HepG2 (cell line): Measurements from ENCODE around the gene TTLL8. TPM values are rescaled to one million over a fixed set of nuclear protein-coding genes. Genes with fewer than 3 reads are reported as not detected.
A peak's percentile ranks its signal among the peaks of the same experiment; 100 is the strongest.

Source experiments
- CBX2 ChIP-seq, 2 experiments: fragments of 200-600 bp in 1 of 2; sonication (generic); formaldehyde crosslinking in 1 of 2; IDR thresholded peaks; 2 replicates each; pipeline versions ENCODE4 v1.7.0 to v1.8.1; 2018 to 2022; ENCODE audit warnings: low read depth in 2 of 2, low read length in 1 of 2, mild to moderate bottlenecking in 1 of 2, missing genetic modification reagents in 1 of 2
- CBX5 ChIP-seq: sonication (generic); formaldehyde crosslinking; IDR thresholded peaks from 2 replicates; pipeline ENCODE4 v1.4.0; 2020; ENCODE audit warnings: missing genetic modification reagents, borderline replicate concordance
- GATA4 ChIP-seq: sonication (generic); IDR thresholded peaks from 2 replicates; pipeline ENCODE4 v1.6.1; 2016; ENCODE audit warnings: antibody characterized with exemption, low read depth, borderline replicate concordance
- GATAD1 ChIP-seq: IDR thresholded peaks from 2 replicates; pipeline ENCODE4 v1.6.1; 2016; ENCODE audit warnings: missing genetic modification reagents, missing compliant biosample characterization
- GZF1 ChIP-seq: sonication (generic); formaldehyde crosslinking; IDR thresholded peaks from 2 replicates; pipeline ENCODE4 v1.5.1; 2020; ENCODE audit warnings: mild to moderate bottlenecking, missing genetic modification reagents
- HNF4A ChIP-seq: sonication (generic); formaldehyde crosslinking; IDR thresholded peaks from 2 replicates; pipeline ENCODE4 v1.4.0; 2020; ENCODE audit warnings: missing genetic modification reagents
- IKZF1 ChIP-seq: fragments of 450-650 bp; IDR thresholded peaks from 2 replicates; pipeline ENCODE4 v1.7.1; 2016
- IKZF4 ChIP-seq: sonication (generic); formaldehyde crosslinking; IDR thresholded peaks from 2 replicates; pipeline ENCODE4 v1.5.1; 2020; ENCODE audit warnings: borderline replicate concordance, mild to moderate bottlenecking, low read depth, missing genetic modification reagents; ENCODE audit errors: not compliant biosample characterization
- KAT8 ChIP-seq: IDR thresholded peaks from 2 replicates; pipeline ENCODE4 v1.6.1; 2016; ENCODE audit warnings: missing genetic modification reagents, missing compliant biosample characterization
- MXD4 ChIP-seq: IDR thresholded peaks from 2 replicates; pipeline ENCODE4 v1.6.1; 2016; ENCODE audit warnings: mild to moderate bottlenecking, missing biosample characterization, missing genetic modification reagents
- PBX2 ChIP-seq: IDR thresholded peaks from 2 replicates; pipeline ENCODE4 v1.6.1; 2016; ENCODE audit warnings: control low read depth
- PPARG ChIP-seq: conservative IDR thresholded peaks from 2 replicates; pipeline ENCODE4 v1.6.1; 2016; ENCODE audit warnings: missing biosample characterization, missing genetic modification reagents
- SIX4 ChIP-seq: sonication (generic); formaldehyde crosslinking; IDR thresholded peaks from 2 replicates; pipeline ENCODE4 v1.4.0; 2020; ENCODE audit warnings: missing genetic modification reagents
- SMAD9 ChIP-seq: sonication (generic); formaldehyde crosslinking; IDR thresholded peaks from 2 replicates; pipeline ENCODE4 v1.5.1; 2020; ENCODE audit warnings: mild to moderate bottlenecking, missing genetic modification reagents
- SNAPC2 ChIP-seq: sonication (generic); formaldehyde crosslinking; IDR thresholded peaks from 2 replicates; pipeline ENCODE4 v1.8.1; 2022; ENCODE audit warnings: mild to moderate bottlenecking, missing genetic modification reagents
- SP4 ChIP-seq: sonication (generic); formaldehyde crosslinking; IDR thresholded peaks from 2 replicates; pipeline ENCODE4 v1.8.1; 2023; ENCODE audit warnings: mild to moderate bottlenecking, missing genetic modification reagents
- SRSF4 ChIP-seq: fragments of 200-400 bp; formaldehyde crosslinking; IDR thresholded peaks from one replicate; pipeline ENCODE4 v1.6.1; 2018; ENCODE audit warnings: mild to moderate bottlenecking, low read depth, low read length, moderate library complexity; ENCODE audit not compliant: poor library complexity, severe bottlenecking
- TEAD2 ChIP-seq: sonication (generic); formaldehyde crosslinking; IDR thresholded peaks from 2 replicates; pipeline ENCODE4 v1.9.0; 2021; ENCODE audit warnings: missing genetic modification reagents
- ZGPAT ChIP-seq: IDR thresholded peaks from 2 replicates; pipeline ENCODE4 v1.6.1; 2016; ENCODE audit warnings: mild to moderate bottlenecking
- ZNF251 ChIP-seq: sonication (generic); formaldehyde crosslinking; IDR thresholded peaks from 2 replicates; pipeline ENCODE4 v1.9.0; 2021; ENCODE audit warnings: mild to moderate bottlenecking, missing genetic modification reagents
- ZNF451 ChIP-seq: sonication (generic); formaldehyde crosslinking; IDR thresholded peaks from 2 replicates; pipeline ENCODE4 v1.5.0; 2020; ENCODE audit warnings: mild to moderate bottlenecking, missing genetic modification reagents
- ZNF605 ChIP-seq: sonication (generic); formaldehyde crosslinking; IDR thresholded peaks from 2 replicates; pipeline ENCODE4 v1.8.0; 2022; ENCODE audit warnings: mild to moderate bottlenecking, missing genetic modification reagents
- ZNF616 ChIP-seq: sonication (generic); formaldehyde crosslinking; IDR thresholded peaks from 2 replicates; pipeline ENCODE4 v1.5.0; 2020; ENCODE audit warnings: low read depth, mild to moderate bottlenecking, missing genetic modification reagents
- ZNF703 ChIP-seq: sonication (generic); formaldehyde crosslinking; IDR thresholded peaks from 2 replicates; pipeline ENCODE4 v1.5.1; 2020; ENCODE audit warnings: missing genetic modification reagents, mild to moderate bottlenecking, moderate library complexity, borderline replicate concordance
- ZNF710 ChIP-seq: sonication (generic); formaldehyde crosslinking; IDR thresholded peaks from 2 replicates; pipeline ENCODE4 v1.5.0; 2020; ENCODE audit warnings: mild to moderate bottlenecking, missing genetic modification reagents, borderline replicate concordance
- ZNF83 ChIP-seq: sonication (generic); formaldehyde crosslinking; IDR thresholded peaks from 2 replicates; pipeline ENCODE4 v1.4.0; 2020; ENCODE audit warnings: missing genetic modification reagents, mild to moderate bottlenecking, borderline replicate concordance
- polyA plus RNA-seq, 8 experiments: library from polyadenylated mRNA; depleted of rRNA in 3 of 8; stranded (reverse) in 7 of 8; unstranded in 1 of 8; fragments of >200 nt; fragmentation: Illumina TruSeq in 4 of 8; extraction: Trizol in 4 of 8; gene quantifications; 2 replicates each; pipeline versions ENCODE4 v1.2.1 to v1.2.3, GENCODE V29; 2011 to 2016; ENCODE audit warnings: low read depth in 4 of 8, missing spikeins in 1 of 8, mixed read lengths in 1 of 8; ENCODE audit not compliant: insufficient read depth in 1 of 8
- total RNA-seq, 5 experiments: library from RNA; depleted of rRNA; stranded (reverse); fragments of >200 nt; fragmentation: Illumina TruSeq; extraction: Trizol; gene quantifications; 2 replicates each; pipeline ENCODE4 v1.2.3, GENCODE V29; 2016; ENCODE audit warnings: low read depth in 1 of 5
- TF ChIP-seq, protein P1 (sequence below): sonication (generic); formaldehyde crosslinking; conservative IDR thresholded peaks from 2 replicates; pipeline ENCODE4 v1.4.0; 2020; ENCODE audit warnings: missing genetic modification reagents

The TTLL8 gene
- total and polyA plus RNA-seq, 2 of the 13 experiments (the other 11 are each of a cell fraction or from before 2014, with no cell fraction given) = not detected

DNA sequence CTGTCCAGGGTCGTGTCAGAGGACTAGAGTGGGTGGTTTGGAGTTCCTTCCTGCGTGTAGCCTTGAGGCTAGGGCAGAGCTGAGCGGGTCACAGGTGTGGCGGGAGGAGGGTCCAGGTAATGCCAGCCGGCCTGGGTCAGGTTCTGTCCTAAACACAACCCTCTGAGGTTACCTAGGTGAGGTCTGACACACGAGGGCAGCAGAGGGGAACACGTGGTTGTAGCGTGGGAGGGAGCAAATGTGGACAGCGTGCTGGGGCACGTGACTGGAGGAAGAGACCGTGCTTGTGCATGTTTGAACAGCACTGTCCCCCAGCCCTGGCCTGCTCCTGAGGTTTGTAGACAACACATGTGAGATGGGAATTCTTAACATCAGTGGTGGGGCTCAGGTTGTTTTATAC, 44.8 kb upstream of the TTLL8 start (continued):
- TF ChIP-seq, protein P1, sequence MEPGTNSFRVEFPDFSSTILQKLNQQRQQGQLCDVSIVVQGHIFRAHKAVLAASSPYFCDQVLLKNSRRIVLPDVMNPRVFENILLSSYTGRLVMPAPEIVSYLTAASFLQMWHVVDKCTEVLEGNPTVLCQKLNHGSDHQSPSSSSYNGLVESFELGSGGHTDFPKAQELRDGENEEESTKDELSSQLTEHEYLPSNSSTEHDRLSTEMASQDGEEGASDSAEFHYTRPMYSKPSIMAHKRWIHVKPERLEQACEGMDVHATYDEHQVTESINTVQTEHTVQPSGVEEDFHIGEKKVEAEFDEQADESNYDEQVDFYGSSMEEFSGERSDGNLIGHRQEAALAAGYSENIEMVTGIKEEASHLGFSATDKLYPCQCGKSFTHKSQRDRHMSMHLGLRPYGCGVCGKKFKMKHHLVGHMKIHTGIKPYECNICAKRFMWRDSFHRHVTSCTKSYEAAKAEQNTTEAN = 0 out of 2 replicates have a peak, but pooled peaks have one; percentile 41
- TF ChIP-seq PBX2 (CRISPR knock-in tag) = no peak
- TF ChIP-seq SMAD9 = no peak
- TF ChIP-seq SIX4 (CRISPR knock-in tag) = no peak
- no peak for TF ChIP-seq GATA4
- peak; percentile 85 for TF ChIP-seq ZNF616 (CRISPR knock-in tag)
- no peak for TF ChIP-seq CBX2 (IDR thresholded peaks at IDR 0.05; ENCODE audit: low read depth, low read length)
- 0 out of 2 replicates have a peak, but pooled peaks have one; percentile 41 for TF ChIP-seq CBX2 (CRISPR knock-in tag; IDR thresholded peaks at IDR 0.05; ENCODE audit: low read depth)
- TF ChIP-seq ZNF710 (CRISPR knock-in tag) = no peak
- TF ChIP-seq PPARG (CRISPR knock-in tag) = no peak
- TF ChIP-seq IKZF4 (CRISPR knock-in tag) = peak; percentile 42
- peak; percentile 81 for TF ChIP-seq TEAD2
- peak; percentile 78; the same call in 1 of the 2 replicates for TF ChIP-seq ZNF703 (CRISPR knock-in tag)
- no peak; the same call in 1 of the 2 replicates for TF ChIP-seq MXD4
- no peak for TF ChIP-seq HNF4A (CRISPR knock-in tag)
- peak; percentile 68 for TF ChIP-seq KAT8 (CRISPR knock-in tag)
- no peak; the same call in 1 of the 2 replicates for TF ChIP-seq ZGPAT (CRISPR knock-in tag)
- TF ChIP-seq ZNF251 (CRISPR knock-in tag) = 0 out of 2 replicates have a peak, but pooled peaks have one; percentile 72
- TF ChIP-seq GZF1 (CRISPR knock-in tag) = no peak
- TF ChIP-seq IKZF1 = no peak
- TF ChIP-seq SP4 (CRISPR knock-in tag) = peak; percentile 52; the same call in 1 of the 2 replicates
- TF ChIP-seq ZNF605 (CRISPR knock-in tag) = no peak
- peak; percentile 57; the same call in 1 of the 2 replicates for TF ChIP-seq GATAD1 (CRISPR knock-in tag)
- TF ChIP-seq SNAPC2 (CRISPR knock-in tag) = no peak
- TF ChIP-seq ZNF83 = no peak
- 0 out of 2 replicates have a peak, but pooled peaks have one; percentile 29 for TF ChIP-seq ZNF451 (CRISPR knock-in tag)
- TF ChIP-seq SRSF4 = no peak
- TF ChIP-seq CBX5 = peak; percentile 69; the same call in 1 of the 2 replicates
